Neural cell (in vitro differentiated cells): Measurements from ENCODE around the gene KRTAP4-5.

ENCODE experiments used
- EZH2 ChIP-seq: fragments of 200-600, 300-800 bp; shearing (Covaris generic), sonication (generic); IDR thresholded peaks from 2 replicates; pipeline ENCODE4 v1.6.1; 2014; ENCODE audit warnings: antibody characterized with exemption, low read length, borderline replicate concordance, mild to moderate bottlenecking; ENCODE audit not compliant: insufficient read depth, poor library complexity, severe bottlenecking
- TF ChIP-seq, protein P1 (sequence below): fragments of 450-650 bp; IDR thresholded peaks from 2 replicates; pipeline ENCODE4 v1.5.1; 2014; ENCODE audit warnings: antibody characterized with exemption, mild to moderate bottlenecking, moderate library complexity; ENCODE audit not compliant: poor library complexity, severe bottlenecking

DNA sequence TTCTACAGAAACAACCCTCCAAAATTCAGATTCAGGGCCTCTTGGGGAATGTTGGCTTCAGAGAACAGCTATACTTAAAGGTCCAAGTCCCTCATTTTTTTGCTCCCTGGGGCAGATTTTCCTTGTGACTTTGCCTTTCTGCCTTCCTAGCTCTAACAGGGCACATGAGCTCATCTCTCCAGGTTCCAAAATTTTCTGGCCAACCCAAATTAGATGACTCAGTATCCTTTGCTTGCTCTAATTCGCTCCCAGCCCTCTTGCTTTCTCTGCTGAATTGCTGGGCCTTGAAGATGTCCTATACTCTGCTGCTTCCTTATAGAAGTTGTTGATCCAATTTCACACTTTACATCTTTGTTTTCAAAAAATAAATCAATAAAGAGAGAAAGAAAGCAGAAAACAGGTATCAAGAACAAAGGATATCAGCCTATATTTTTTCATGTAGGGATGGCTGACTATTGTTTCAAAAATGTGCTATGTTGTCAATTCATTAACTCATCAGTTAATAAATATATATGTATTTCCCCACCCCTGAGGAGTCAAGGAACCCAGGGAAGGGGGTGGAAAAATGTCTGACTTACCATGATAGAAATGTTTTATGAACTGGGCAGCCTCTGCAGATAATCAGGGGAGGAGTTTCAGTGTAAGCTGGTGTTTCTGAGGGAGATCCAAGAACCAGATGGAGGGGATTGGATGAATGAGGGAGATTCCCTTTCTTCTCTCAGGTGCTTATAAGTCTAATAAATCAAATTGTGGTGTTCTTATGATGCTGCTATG is 29.4 kb upstream of the KRTAP4-5 start:
- TF ChIP-seq, protein P1, sequence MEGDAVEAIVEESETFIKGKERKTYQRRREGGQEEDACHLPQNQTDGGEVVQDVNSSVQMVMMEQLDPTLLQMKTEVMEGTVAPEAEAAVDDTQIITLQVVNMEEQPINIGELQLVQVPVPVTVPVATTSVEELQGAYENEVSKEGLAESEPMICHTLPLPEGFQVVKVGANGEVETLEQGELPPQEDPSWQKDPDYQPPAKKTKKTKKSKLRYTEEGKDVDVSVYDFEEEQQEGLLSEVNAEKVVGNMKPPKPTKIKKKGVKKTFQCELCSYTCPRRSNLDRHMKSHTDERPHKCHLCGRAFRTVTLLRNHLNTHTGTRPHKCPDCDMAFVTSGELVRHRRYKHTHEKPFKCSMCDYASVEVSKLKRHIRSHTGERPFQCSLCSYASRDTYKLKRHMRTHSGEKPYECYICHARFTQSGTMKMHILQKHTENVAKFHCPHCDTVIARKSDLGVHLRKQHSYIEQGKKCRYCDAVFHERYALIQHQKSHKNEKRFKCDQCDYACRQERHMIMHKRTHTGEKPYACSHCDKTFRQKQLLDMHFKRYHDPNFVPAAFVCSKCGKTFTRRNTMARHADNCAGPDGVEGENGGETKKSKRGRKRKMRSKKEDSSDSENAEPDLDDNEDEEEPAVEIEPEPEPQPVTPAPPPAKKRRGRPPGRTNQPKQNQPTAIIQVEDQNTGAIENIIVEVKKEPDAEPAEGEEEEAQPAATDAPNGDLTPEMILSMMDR = no peak
- no peak for TF ChIP-seq EZH2
